Measurements from ENCODE around the gene SEMA5B.

The SEMA5B gene

GRCh38 chr3:122942239-122942638, 85.3 kb downstream of the SEMA5B start:
- no peak for DNase-seq

- DNase-seq = peak in 2 of 5 experiments; percentile 17 to 36
These were observed 86.0 kb downstream of the SEMA5B start for GRCh38 chr3:122941228-122942206.

- no peak for DNase-seq
These were observed 86.9 kb downstream of the SEMA5B start for GRCh38 chr3:122940628-122941086.

- DNase-seq = no peak
These were observed 88.7 kb downstream of the SEMA5B start for GRCh38 chr3:122938783-122939425.

GRCh38 chr3:122937745-122938144, 89.8 kb downstream of the SEMA5B start:
- DNase-seq = no peak

GRCh38 chr3:122936986-122937385, 90.6 kb downstream of the SEMA5B start:
- no peak for DNase-seq

- DNase-seq = no peak
These were observed 91.2 kb downstream of the SEMA5B start for GRCh38 chr3:122936335-122936734.

- DNase-seq = no peak
These were observed 93.3 kb downstream of the SEMA5B start for GRCh38 chr3:122934251-122934650.

GRCh38 chr3:122932251-122932967, 95.2 kb downstream of the SEMA5B start:
- no peak for DNase-seq

GRCh38 chr3:122931636-122932035, 95.9 kb downstream of the SEMA5B start:
- DNase-seq = no peak

- DNase-seq = no peak
These were observed 97.2 kb downstream of the SEMA5B start for GRCh38 chr3:122930063-122930997.

GRCh38 chr3:122929188-122930062, 98.1 kb downstream of the SEMA5B start:
- no peak for DNase-seq

GRCh38 chr3:122928396-122929187, 99.0 kb downstream of the SEMA5B start:
- no peak for DNase-seq

- DNase-seq = no peak
These were observed 99.8 kb downstream of the SEMA5B start for GRCh38 chr3:122927726-122928125.

- no peak for DNase-seq
These were observed 100.8 kb downstream of the SEMA5B start for GRCh38 chr3:122926811-122927210.

GRCh38 chr3:122926322-122926721, 101.2 kb downstream of the SEMA5B start:
- no peak for DNase-seq

GRCh38 chr3:122925756-122926155, 101.8 kb downstream of the SEMA5B start:
- DNase-seq = no peak

- DNase-seq = no peak
These were observed 103.5 kb downstream of the SEMA5B start for GRCh38 chr3:122924056-122924455.

GRCh38 chr3:122923611-122924010, 104.0 kb downstream of the SEMA5B start:
- DNase-seq = no peak

All from T-helper 2 cell (primary cell).